Endodermal cell (in vitro differentiated cells): ENCODE measurements around the gene PSMA2. TPM values are rescaled to one million over a fixed set of nuclear protein-coding genes. Genes with fewer than 3 reads are reported as not detected.
A peak's percentile ranks its signal among the peaks of the same experiment; 100 is the strongest.

ENCODE experiments used
- DNase-seq: peaks from one replicate; pipeline ENCODE4 v3.0.0-alpha.2; 2017
- H3K27ac ChIP-seq: 2 replicates; pipeline ENCODE4 v1.5.1; 2013; ENCODE audit warnings: mild to moderate bottlenecking, low read depth, low read length, moderate library complexity
- H3K27me3 ChIP-seq: 2 replicates; pipeline ENCODE4 v1.6.1; 2013; ENCODE audit warnings: mild to moderate bottlenecking, low read length, moderate library complexity; ENCODE audit not compliant: insufficient read depth, control insufficient read depth, poor library complexity, severe bottlenecking
- H3K36me3 ChIP-seq: 2 replicates; pipeline ENCODE4 v1.7.0; 2013; ENCODE audit warnings: mild to moderate bottlenecking, low read length, moderate library complexity; ENCODE audit not compliant: control insufficient read depth, insufficient read depth
- H3K4me1 ChIP-seq: one replicate; pipeline ENCODE4 v1.7.0; 2013; ENCODE audit warnings: low read length; ENCODE audit not compliant: control insufficient read depth, insufficient read depth
- H3K4me3 ChIP-seq: 2 replicates; pipeline ENCODE4 v1.5.1; 2013; ENCODE audit warnings: mild to moderate bottlenecking, low read length, moderate library complexity
- H3K9ac ChIP-seq: 2 replicates; pipeline ENCODE4 v1.6.1; 2013; ENCODE audit warnings: mild to moderate bottlenecking, low read length, moderate library complexity; ENCODE audit not compliant: poor library complexity, severe bottlenecking; ENCODE audit errors: extremely low read depth
- H3K9me3 ChIP-seq: 2 replicates; pipeline ENCODE4 v1.6.1; 2013; ENCODE audit warnings: mild to moderate bottlenecking, low read length, moderate library complexity; ENCODE audit not compliant: control insufficient read depth
- H3K27ac Mint-ChIP-seq: 2 replicates; pipeline ENCODE4 v1.8.0; 2020; ENCODE audit warnings: mixed read lengths
- H3K27me3 Mint-ChIP-seq: 2 replicates; pipeline ENCODE4 v1.8.0; 2021; ENCODE audit warnings: mild to moderate bottlenecking, mixed read lengths; ENCODE audit not compliant: insufficient read depth
- H3K36me3 Mint-ChIP-seq: 2 replicates; pipeline ENCODE4 v1.8.0; 2020; ENCODE audit warnings: low read depth, mixed read lengths
- H3K4me1 Mint-ChIP-seq: 2 replicates; pipeline ENCODE4 v1.8.0; 2020; ENCODE audit warnings: mixed read lengths
- H3K4me3 Mint-ChIP-seq: 2 replicates; pipeline ENCODE4 v1.8.0; 2020; ENCODE audit warnings: mild to moderate bottlenecking, moderate library complexity, mixed read lengths
- H3K9me3 Mint-ChIP-seq: 2 replicates; pipeline ENCODE4 v1.8.0; 2020; ENCODE audit warnings: mild to moderate bottlenecking, mixed read lengths
- WGBS, 2 experiments: methylation state at CpG; one replicate each; pipeline versions ENCODE4 v1.1.5 to v1.1.7; 2013; ENCODE audit warnings: missing lambda C conversion rate in 2 of 2, mixed read lengths in 1 of 2; ENCODE audit not compliant: insufficient coverage in 1 of 2, insufficient read length in 1 of 2; 5-methylcytosine and 5-hydroxymethylcytosine counted together
- total RNA-seq, 2 donors: library from RNA; stranded (reverse); fragmentation: NEBNext Ultra II Directional in 1 of 2; extraction: Animal tissue kit (Norgen Biotek cat#: 25700) in 1 of 2; gene quantifications; 2 replicates in 1 of 2; 3 replicates in 1 of 2; pipeline ENCODE4 v1.2.1, GENCODE V29; 2021
- TF ChIP-seq, protein P1 (sequence below): fragments of 200-600 bp; sonication (generic); conservative IDR thresholded peaks from 2 replicates; pipeline ENCODE4 v1.5.0; 2021; ENCODE audit warnings: antibody characterized with exemption, mild to moderate bottlenecking

The PSMA2 gene
- total RNA-seq, 2 donors from 2014 or later: 163 to 191 TPM

DNA sequence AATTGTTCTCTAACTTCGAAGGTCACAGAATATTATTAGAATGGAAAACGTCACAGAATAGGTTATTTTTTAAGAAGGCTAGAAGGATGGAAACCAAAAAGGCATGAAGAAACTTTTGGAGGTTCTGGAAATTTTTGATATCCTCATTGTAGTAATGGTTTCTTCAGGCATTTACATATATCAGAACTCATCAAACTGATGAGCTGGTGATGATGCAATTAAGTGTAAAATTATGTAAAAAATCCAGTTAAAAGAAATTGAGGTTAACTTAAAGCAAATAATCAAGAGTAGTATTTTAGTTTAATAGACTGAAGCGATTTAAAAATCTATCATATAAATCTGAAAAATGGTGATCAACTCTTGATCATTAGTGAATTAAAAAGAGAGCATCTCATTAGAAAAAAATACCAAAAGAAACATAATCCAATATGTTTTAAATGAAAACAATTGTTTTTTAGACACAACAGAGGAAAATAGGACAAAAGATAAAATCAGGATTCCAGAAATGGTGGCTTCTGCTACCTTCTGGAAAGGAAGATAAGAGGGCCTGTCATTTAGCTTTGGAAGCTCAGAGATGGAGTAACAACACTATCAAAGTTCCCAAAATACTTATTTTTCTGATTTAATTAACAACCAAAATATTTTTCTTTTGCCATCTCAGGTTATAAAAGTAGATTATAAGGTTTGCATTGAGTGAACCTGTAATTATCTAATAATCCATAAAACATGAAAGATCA is 9.8 kb downstream of the PSMA2 start:
- no peak overlapping the region for H3K9ac ChIP-seq
- Mint-ChIP-seq H3K4me1 (peaks cover under 1% of the 10 kb centered on the region), H3K36me3 (peaks cover 79% of the 10 kb centered on the region), H3K4me3 (no peak overlapping the region), H3K9me3 (no peaks in the 10 kb centered on the region), H3K27ac (no peak overlapping the region), H3K27me3 (no peaks in the 10 kb centered on the region)
- H3K4me1 ChIP-seq: no peaks in the 10 kb centered on the region
- H3K27me3 ChIP-seq: no peaks in the 10 kb centered on the region
- DNase-seq: no peak
- no peaks in the 10 kb centered on the region for H3K9me3 ChIP-seq
- H3K4me3 ChIP-seq: no peak overlapping the region
- no peak overlapping the region for H3K27ac ChIP-seq
- TF ChIP-seq, protein P1, sequence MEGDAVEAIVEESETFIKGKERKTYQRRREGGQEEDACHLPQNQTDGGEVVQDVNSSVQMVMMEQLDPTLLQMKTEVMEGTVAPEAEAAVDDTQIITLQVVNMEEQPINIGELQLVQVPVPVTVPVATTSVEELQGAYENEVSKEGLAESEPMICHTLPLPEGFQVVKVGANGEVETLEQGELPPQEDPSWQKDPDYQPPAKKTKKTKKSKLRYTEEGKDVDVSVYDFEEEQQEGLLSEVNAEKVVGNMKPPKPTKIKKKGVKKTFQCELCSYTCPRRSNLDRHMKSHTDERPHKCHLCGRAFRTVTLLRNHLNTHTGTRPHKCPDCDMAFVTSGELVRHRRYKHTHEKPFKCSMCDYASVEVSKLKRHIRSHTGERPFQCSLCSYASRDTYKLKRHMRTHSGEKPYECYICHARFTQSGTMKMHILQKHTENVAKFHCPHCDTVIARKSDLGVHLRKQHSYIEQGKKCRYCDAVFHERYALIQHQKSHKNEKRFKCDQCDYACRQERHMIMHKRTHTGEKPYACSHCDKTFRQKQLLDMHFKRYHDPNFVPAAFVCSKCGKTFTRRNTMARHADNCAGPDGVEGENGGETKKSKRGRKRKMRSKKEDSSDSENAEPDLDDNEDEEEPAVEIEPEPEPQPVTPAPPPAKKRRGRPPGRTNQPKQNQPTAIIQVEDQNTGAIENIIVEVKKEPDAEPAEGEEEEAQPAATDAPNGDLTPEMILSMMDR: no peak
- 98 to 100% methylated on average over 1 to 3 of the region's 3 CpGs for WGBS, 2 experiments
- peaks cover 95% of the 10 kb centered on the region for H3K36me3 ChIP-seq

DNA sequence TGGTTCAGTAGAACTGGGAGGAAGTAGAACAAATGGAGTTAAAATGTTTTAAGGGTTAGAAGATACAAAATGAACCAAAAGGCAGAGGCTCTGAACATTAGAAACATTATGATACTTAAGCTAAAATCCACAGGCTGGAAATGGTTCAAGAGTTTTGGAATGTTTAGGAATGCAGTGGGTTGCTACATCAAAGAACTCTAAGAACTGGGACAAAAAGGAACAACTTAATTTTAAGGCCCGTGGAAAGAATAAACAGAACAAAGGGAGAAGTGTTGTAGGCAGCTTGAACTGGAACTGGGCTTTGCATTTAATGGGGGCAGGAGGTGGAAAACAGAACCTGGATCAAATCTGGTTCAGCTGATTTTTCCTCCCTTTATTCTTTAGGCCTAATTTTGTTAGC is 16.6 kb downstream of the PSMA2 start:
- Mint-ChIP-seq H3K4me1 (peaks cover 22% of the 10 kb centered on the region), H3K36me3 (peaks cover 63% of the 10 kb centered on the region), H3K9me3 (no peaks in the 10 kb centered on the region), H3K27ac (no peak overlapping the region), H3K27me3 (no peaks in the 10 kb centered on the region), H3K4me3 (no peak overlapping the region)
- TF ChIP-seq, protein P1: no peak
- peaks cover 62% of the 10 kb centered on the region for H3K36me3 ChIP-seq
- H3K27me3 ChIP-seq: no peaks in the 10 kb centered on the region
- no peak overlapping the region for H3K27ac ChIP-seq
- H3K4me1 ChIP-seq: no peaks in the 10 kb centered on the region
- no peak overlapping the region for H3K4me3 ChIP-seq
- no peak overlapping the region for H3K9ac ChIP-seq
- 84 to 100% methylated on average over 1 of the region's 1 CpG for WGBS, 2 experiments
- H3K9me3 ChIP-seq: no peaks in the 10 kb centered on the region
- DNase-seq: no peak

DNA sequence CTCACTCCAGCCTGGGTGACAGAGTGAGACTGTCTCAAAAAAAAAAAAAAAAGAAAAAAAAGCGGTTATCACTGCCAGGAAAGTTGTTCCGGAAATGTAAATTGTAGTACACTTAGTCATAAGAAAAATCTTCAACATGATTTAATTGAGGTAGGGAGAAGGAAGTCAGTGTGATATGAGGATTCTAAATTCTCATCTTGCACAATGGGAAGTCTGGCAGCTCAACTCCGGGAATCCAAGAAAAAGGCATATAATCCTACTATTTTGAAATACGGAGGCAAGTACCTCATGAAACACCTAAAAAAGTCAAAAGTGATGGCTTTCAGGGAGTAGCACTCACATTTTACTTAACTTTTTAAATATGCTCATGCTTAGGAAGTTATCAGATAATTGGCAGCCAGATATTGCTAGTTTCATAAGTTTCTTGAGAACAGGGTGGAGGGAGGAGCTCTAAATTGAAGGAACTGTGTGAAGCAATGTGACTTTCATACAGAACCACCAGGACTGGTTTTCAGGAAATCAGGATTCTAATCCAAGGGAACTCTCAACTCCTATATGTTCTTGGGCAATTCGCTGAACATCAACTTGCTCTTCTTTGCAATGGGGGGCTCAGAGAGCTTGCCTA is 17.4 kb downstream of the PSMA2 start:
- Mint-ChIP-seq H3K4me3 (no peak overlapping the region), H3K4me1 (peaks cover 30% of the 10 kb centered on the region), H3K9me3 (no peaks in the 10 kb centered on the region), H3K27ac (no peak overlapping the region), H3K27me3 (no peaks in the 10 kb centered on the region), H3K36me3 (peaks cover 56% of the 10 kb centered on the region)
- Histone ChIP-seq H3K9ac (no peak overlapping the region), H3K27ac (peak overlapping the region; percentile 10), H3K9me3 (no peaks in the 10 kb centered on the region), H3K36me3 (peaks cover 58% of the 10 kb centered on the region), H3K4me3 (no peak overlapping the region), H3K27me3 (no peaks in the 10 kb centered on the region), H3K4me1 (peaks cover 3% of the 10 kb centered on the region)
- DNase-seq: no peak
- TF ChIP-seq, protein P1: no peak
- 93 to 100% methylated on average over 3 of the region's 5 CpGs for WGBS, 2 experiments
